CD4-positive, alpha-beta T cell treated with Interleukin-15 for 1 hour (primary cell): Measurements from ENCODE around the gene MAPT.
"Not testable (repeated sequence)": the region's sequence is repeated elsewhere in the genome, so short reads cannot be mapped to it uniquely, and the experiment has no call there.

Source experiments
- DNase-seq: peaks from one replicate; pipeline ENCODE4 v3.0.0-alpha.2; 2020

The MAPT gene

GRCh38 chr17:45902892-45903346 lies 8.6 kb downstream of the MAPT start:
- DNase-seq, result no peak

- DNase-seq, result no peak
Observed at GRCh38 chr17:45904866-45905265, 10.5 kb downstream of the MAPT start.

GRCh38 chr17:45905814-45906213 lies 11.5 kb downstream of the MAPT start:
- DNase-seq, result no peak

- no peak for DNase-seq
Observed at GRCh38 chr17:45906237-45906636, 11.9 kb downstream of the MAPT start.

- no peak for DNase-seq
Observed at GRCh38 chr17:45906927-45907622, 12.7 kb downstream of the MAPT start.

- no peak for DNase-seq
Observed at GRCh38 chr17:45907750-45908395, 13.5 kb downstream of the MAPT start.

GRCh38 chr17:45908460-45908859 lies 14.1 kb downstream of the MAPT start:
- DNase-seq, result no peak

GRCh38 chr17:45908935-45909334 lies 14.6 kb downstream of the MAPT start:
- no peak for DNase-seq

- no peak for DNase-seq
Observed at GRCh38 chr17:45910667-45911066, 16.3 kb downstream of the MAPT start.

- DNase-seq, result no peak
Observed at GRCh38 chr17:45912319-45912718, 18.0 kb downstream of the MAPT start.

GRCh38 chr17:45913030-45913429 lies 18.7 kb downstream of the MAPT start:
- not testable (repeated sequence) for DNase-seq

- DNase-seq, result no peak
Observed at GRCh38 chr17:45914047-45914717, 19.8 kb downstream of the MAPT start.

GRCh38 chr17:45915263-45915662 lies 20.9 kb downstream of the MAPT start:
- no peak for DNase-seq

- DNase-seq, result no peak
Observed at GRCh38 chr17:45917081-45917480, 22.7 kb downstream of the MAPT start.

GRCh38 chr17:45918241-45918745 lies 23.9 kb downstream of the MAPT start:
- no peak for DNase-seq

- DNase-seq, result no peak
Observed at GRCh38 chr17:45919136-45919535, 24.8 kb downstream of the MAPT start.

GRCh38 chr17:45920083-45920482 lies 25.7 kb downstream of the MAPT start:
- no peak for DNase-seq

- no peak for DNase-seq
Observed at GRCh38 chr17:45923511-45924268, 29.3 kb downstream of the MAPT start.

- DNase-seq, result no peak
Observed at GRCh38 chr17:45924332-45924820, 30.0 kb downstream of the MAPT start.

- no peak for DNase-seq
Observed at GRCh38 chr17:45925311-45925710, 31.0 kb downstream of the MAPT start.

GRCh38 chr17:45927247-45927646 lies 32.9 kb downstream of the MAPT start:
- DNase-seq, result no peak

- no peak for DNase-seq
Observed at GRCh38 chr17:45929344-45929743, 35.0 kb downstream of the MAPT start.

GRCh38 chr17:45930420-45930951 lies 36.1 kb downstream of the MAPT start:
- DNase-seq, result no peak
